GM23338 (cell line): Measurements from ENCODE around the gene LRRC17. TPM values are rescaled to one million over a fixed set of nuclear protein-coding genes. Genes with fewer than 3 reads are reported as not detected.

ENCODE experiments used
- polyA plus RNA-seq: library from polyadenylated mRNA; unstranded; fragments of >200 nt; fragmentation: Nextera tagmentation; extraction: Ambion mirVana; gene quantifications from 2 replicates; pipeline ENCODE4 v1.2.1, GENCODE V29; 2016
- total RNA-seq: library from RNA; depleted of rRNA; stranded (reverse); fragments of >200 nt; shearing (Covaris generic); gene quantifications from 2 replicates; pipeline ENCODE4 v1.2.3, GENCODE V29; 2014; rRNA removed

Gene LRRC17
- total and polyA plus RNA-seq, 2 experiments from 2014 or later: 2.8 to 3.1 TPM

Other genes with a start within 250 kb of the LRRC17 start
- gene POLR2J2, start 241.3 kb upstream of the LRRC17 start, total RNA-seq: 0.50 and 3.8 TPM in 2 replicates
- 1.5 and 3.2 TPM in 2 replicates for gene POLR2J2, start 241.3 kb upstream of the LRRC17 start, polyA plus RNA-seq
- gene FAM185A, start 164.0 kb upstream of the LRRC17 start, total RNA-seq: 10.6 and 11.7 TPM in 2 replicates
- 3.3 and 5.7 TPM in 2 replicates for gene FAM185A, start 164.0 kb upstream of the LRRC17 start, polyA plus RNA-seq
- gene FBXL13, start 161.8 kb downstream of the LRRC17 start, total RNA-seq: 2.5 and 6.0 TPM in 2 replicates
- gene FBXL13, start 161.8 kb downstream of the LRRC17 start, polyA plus RNA-seq: 1.2 and 1.3 TPM in 2 replicates
- 48.2 and 50.3 TPM in 2 replicates for gene ARMC10, start 162.1 kb downstream of the LRRC17 start, total RNA-seq
- gene ARMC10, start 162.1 kb downstream of the LRRC17 start, polyA plus RNA-seq: 41.4 and 43.4 TPM in 2 replicates
- gene NAPEPLD, start 236.1 kb downstream of the LRRC17 start, total RNA-seq: 9.4 and 12.2 TPM in 2 replicates
- gene NAPEPLD, start 236.1 kb downstream of the LRRC17 start, polyA plus RNA-seq: 9.4 and 10.7 TPM in 2 replicates